NCI-H524 treated with DMSO at 0.1 percent for 48 hours (cell line): ENCODE data around the gene CPNE2.
"Not testable (repeated sequence)": the region's sequence is repeated elsewhere in the genome, so short reads cannot be mapped to it uniquely, and the experiment has no call there.

Experiments used
- DNase-seq: peaks from one replicate; lab custom pipeline; 2025; lab: John Stamatoyannopoulos, UW

The CPNE2 gene

DNA sequence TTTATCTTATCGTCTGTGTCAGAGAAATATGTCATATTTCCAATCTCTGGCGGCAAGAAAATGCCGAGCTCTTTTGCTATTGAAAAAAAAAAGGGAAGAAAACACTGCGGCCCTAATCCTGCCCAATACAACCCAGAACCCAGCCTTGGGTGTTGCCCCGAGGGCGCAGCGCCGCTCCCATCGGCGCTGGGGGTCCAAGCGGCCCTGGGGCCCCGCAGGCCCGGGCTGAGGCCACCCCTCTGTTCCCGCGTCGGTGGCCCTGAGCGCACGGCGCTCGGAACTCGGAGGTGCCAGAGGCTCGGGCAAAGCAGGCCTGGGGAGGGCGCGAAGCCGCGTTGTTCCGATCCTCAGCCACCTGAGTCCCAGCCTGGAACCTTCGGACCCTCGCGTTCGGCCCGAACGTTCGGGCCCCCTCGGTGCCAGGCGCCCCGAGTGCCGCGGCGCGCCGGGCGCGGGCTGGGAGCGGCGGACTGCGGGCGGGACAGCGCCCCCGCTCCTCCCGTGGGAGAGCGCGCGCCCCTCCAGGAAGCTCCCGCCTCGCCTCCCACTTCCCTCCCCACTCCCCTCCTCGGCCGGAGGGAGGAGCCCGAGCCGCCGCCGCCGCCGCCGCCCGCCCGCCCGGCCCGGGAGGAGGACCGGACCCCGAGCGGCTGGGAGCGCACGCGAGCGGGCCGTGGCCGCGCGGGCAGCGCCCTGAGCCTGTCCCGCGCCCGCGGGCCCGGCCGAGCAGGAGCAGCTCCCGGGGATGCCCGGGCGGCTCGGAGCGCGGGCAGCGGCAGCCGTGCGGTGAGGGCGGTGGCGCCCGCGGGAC lies at the start of gene CPNE2:
TSS of gene CPNE2 (plus strand) at position 609 of the 811 bp plus-strand sequence. CDS start 18,160 bp downstream, outside the sequence.
- no peak for DNase-seq

DNA sequence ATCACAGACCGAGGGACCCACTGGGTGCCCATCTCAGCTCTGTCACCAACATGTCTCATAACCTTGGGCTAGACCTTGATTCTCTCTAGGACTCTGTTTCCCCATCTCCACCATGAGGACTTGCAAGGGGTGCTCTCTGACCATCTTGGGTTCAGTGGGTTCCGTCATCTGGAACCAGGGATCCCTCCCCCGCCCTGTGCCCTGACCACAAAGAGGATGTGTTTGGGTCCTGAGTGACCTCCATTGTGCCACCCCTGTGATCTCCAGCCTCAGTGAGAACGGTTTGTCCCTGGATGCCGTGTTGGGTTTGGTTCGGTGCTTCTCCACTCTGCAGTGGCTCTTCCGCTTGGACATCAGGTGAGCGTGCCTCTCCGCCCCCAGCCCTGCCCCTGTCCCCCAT lies 49.1 kb upstream of the CPNE2 start:
- DNase-seq, result no peak

DNA sequence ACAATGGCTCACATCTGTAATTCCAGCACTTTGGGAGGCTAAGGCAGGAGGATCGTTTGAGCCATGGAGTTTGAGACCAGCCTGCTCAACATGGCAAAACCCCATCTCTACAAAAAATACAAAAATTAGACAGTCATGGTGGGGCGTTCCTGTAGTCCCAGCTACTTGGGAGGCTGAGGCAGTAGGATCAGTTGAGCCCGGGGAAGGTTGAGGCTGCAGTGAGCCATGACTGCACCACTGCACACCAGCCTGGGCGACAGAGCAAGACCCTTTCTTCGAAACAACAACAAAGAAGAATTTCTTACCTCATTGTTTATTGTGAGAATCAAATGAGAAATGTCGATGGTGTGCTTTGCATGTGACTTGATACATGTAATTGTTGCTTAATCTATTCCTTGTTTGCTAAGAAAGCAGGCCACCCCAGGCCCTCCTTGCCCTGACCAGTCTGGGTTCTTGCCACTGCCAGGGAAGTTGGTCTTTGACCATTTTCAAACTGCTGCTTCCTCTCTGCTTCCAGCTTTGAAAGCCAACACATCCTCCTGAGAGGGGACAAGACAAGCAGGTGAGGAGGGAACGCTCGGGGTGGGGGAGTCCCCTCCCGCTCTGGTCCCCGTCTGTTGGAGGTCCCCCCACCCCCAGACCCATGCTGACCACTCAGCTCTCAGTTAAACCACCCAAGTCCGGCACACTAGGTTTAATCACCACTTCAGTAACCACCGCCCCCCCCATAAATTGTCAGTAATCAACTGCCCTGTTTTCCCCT lies 47.3 kb upstream of the CPNE2 start:
- no peak for DNase-seq

DNA sequence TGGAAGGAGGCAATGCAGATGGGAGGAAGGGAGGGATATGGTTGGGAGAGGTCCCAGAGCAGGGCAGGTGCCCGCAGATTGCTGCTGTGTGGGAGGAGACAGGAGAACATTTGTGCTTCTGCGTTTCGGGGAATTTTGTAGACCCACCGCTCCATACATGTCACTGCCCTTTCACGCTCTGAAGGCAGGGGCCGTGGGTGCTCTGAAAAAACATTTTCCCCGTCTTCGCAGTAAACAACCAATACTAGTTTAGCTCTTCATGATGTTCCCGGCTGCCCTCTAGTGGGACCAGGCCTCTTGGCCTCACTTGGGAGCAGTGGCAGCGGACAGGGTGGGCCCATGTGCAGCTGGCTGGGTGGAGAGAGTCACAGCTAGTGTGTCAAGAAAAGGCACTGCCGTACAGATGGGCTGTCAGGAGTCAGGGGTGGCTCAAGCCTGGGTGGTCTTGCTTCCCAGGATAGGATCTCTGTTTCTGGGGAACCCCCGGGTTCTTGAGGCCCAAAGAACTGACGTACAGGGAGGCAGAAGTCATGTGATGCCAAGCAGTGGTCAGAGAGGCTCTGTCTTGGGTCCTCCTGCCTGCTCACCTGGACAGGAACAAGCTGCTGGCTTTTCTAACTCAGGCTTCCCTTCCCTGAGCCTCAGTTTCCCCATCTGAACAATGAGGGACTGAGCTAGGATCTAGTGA lies 46.5 kb upstream of the CPNE2 start:
- no peak for DNase-seq

DNA sequence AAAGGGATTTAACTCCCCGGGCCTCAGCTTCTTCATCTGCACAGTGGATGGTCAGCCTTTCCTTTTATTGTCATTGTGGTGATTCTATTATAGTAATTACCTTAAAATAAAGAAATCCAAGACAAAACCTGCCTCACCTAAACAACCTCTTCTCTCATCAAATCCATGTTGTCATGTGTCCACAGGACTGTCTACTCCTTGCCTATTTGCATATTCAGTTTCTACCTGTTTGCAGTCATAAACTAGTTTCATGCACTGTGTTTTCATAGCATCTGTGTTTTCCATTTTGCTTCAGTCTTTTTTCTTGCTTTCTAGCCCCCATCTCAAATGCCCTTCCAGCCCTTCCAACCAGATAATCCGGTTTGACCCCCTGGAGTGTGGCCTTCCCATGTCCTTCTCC lies 44.3 kb upstream of the CPNE2 start:
- DNase-seq, result no peak

DNA sequence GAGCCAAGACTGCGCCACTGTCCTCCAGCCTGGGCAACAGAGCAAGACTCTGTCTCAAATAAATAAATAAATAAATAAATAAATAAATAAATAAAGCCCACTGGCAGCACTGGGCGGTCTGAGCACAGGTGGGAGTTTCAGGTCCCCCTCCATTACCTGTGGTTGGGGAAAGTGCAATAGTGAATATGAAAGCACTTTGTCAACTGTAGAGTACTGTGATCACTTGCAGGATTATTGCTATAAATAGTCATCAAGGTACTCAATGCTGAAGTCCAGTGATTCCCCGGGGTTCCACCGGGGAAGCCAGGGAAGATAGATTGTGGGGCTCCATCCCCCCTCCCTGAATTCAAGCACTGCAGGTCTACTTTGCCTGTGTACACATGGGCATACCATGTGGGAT lies 42.7 kb upstream of the CPNE2 start:
- no peak for DNase-seq

DNA sequence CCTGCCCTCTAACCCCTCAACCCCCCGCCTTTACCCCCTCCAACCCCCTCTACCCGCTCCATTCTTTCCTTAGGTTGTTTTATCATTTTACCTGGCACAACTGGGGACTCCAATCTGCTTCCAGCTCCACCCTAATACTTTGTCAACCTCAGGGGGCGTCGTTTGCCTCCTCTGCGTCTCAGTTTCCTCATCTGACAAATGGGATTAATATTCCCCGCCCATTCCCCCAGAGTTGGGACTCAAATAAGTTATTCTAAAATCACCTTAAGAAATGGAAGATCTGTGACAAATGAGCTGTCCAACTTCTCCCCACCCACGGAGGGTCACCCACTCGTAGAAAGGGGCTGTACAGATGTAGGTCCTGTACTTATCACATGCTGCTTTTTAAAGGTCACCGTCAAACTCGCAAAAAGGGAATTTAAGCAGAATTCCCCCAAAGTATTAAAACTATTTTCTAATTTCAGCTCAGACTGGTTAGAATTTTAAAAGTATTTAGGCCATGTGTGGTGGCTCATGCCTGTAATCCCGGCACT lies 40.6 kb upstream of the CPNE2 start:
- no peak for DNase-seq

DNA sequence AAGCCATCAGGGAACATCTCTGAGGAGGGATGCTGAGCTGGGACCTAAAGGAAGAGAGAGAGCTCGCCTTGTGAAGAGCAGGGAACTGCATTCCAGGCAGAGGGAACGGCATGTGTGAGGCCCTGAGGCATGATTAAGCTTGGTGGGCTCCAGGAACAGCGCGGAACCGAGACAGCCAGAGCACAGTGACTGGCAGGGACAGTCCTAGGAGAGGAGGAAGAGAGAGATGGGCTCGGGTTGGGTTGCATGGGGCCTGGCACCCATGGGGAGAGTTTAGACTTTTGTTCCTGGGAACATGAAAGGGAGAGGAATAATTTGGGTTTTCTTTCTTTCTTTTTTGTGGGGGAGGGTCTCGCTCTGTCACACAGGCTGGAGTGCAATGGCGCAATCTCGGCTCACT lies 39.2 kb upstream of the CPNE2 start:
- DNase-seq, result no peak

DNA sequence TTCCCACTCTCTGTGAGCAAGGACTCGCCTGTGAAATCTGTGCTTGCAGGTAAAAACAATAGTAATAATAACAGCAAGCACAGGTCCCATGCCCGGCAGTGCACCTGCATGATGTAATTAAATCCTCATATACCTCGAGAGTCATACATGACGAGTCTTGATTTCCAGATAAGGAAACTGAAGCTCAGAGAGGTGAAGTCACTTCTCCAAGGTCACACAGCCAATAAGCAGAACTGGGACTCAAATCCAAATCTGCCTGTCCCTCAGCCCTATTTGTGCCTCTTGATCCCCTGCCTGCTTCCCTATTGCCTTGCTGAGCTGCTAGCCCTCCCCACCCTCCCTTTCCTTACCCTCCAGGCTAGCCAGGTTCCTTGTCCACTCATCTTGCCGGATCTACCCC lies 38.0 kb upstream of the CPNE2 start:
- DNase-seq, result no peak

DNA sequence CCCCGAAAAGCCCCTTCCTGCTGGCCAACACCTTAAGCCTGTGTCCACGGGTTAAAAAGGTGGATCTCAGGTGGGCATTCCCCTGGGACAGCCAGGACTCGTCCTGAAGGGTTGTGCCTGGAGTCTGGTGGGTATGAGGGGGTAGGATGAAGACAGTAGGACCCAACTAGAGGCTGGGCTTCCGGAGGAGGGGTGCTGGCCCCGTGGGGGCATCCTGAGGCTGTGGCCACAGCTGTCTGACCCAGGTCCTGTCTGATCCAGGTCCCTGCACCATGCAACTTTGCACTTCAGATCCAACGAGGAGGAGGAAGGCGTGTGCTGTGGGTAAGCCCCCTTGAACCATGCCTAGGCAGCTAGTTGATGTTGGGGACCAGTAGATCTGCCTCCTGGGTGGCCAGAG lies 37.6 kb upstream of the CPNE2 start:
- no peak for DNase-seq

DNA sequence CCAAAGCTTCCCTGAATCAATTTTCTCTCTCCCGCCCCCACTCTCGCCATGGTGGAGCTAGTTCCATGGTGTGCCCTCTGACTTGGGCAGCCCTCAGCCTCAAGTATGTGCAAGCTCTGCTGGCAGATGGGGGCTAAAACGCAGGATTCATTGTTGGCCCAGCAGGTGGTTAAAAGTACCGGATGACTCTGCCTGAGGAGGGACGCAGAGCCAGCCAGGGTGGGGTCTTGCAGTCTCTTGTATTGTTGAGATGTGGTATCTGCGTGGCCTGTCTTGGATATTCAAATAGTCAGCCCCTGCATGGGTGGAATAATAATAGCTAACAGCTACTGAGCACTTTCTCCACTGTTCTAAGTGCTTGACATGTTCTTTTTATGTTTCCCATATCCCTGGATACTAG lies 36.7 kb upstream of the CPNE2 start:
- no peak for DNase-seq

DNA sequence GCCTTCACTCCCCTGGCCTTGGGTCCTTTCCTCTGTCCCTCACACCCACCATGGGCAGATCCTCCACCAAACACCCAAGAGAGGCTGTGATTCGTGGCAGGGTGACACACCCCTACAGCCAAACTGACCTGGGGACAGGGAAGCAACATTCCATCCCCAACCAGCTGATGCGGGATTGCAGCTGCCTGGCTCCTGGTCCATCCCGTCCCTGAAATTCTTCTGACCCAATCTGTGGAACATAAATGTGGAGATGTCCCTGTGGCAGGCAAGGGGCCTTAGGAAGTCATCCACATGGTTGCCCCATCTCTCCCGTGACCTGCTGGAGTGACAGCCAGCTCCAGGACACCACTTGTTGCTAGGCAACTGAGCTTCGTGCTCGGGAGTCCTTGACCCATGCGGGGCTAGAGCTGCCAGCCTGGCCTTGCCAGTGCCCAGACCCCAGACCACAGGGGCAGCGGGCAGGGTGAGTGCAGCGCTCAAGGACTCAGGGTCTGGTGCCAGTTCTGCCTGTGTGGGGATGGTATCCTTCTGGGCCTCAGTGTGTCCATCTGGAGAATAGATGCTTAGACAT lies 34.0 kb upstream of the CPNE2 start:
- no peak for DNase-seq

DNA sequence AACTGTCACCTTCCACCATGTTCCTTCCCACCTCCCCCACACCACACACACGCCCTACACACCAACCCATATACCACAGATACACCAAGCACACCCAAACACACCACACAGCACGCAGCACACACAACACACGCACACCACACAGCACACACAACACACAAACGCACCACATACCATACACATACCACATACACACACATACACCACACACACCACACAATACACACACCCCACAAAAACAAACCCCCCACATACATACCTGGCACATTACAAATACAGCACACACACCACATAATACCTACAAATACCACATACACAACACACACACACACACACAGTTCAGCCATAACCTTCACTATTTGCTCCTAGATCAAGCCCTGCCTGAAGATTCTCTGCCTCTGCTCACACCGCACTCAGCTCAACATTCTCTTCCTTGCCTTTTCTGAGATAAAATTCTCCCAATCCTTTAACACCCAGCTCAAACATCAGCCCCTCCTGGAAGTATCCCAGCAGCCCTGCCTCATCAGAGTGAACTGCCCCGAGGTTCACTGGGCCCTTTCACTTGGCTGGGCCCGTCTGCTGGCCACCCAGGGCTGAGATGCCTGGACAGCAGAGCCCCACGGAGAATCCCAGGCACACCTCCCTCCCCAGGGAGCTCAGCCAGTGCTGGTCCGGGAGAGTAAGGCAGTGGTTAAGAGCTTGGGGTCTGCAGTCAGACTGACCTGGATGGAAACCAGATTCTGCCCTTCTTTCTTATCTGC lies 31.9 kb upstream of the CPNE2 start:
- no peak for DNase-seq

DNA sequence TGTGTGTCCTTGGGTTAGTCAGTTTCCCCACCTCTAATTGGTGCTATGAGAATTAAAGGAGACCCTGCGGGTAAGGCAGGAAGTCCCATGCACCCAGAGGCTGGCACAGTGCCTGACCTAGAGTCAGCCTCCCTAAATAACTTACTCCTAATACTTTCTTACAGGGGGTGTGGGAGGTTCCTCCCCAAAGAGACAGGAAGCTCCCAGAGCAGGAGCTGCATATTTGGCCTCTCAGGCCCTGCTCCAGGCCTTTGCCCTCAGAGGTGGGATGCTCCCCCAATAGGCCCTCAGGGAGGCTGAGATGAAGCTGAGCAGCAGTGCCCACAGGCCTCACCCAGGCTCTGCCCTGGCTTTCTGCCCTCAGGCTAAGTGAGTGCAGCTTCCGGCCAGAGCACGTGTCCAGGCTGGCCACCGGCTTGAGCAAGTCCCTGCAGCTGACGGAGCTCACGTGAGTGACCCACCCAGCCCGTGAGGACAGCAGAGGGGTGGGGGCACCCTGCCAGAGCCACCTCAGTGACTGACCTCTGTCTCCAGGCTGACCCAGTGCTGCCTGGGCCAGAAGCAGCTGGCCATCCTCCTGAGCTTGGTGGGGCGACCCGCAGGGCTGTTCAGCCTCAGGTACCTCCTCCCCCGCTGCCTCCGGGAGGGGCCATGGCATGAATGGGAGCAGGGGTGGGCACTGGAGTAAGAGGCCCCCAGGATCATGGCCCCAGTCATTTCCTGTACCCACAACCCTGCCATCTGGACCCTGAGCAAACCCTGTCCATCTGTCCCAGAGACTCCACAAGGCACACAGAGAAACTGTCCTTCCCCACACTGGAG lies 31.1 kb upstream of the CPNE2 start:
- peak; percentile 39 for DNase-seq

DNA sequence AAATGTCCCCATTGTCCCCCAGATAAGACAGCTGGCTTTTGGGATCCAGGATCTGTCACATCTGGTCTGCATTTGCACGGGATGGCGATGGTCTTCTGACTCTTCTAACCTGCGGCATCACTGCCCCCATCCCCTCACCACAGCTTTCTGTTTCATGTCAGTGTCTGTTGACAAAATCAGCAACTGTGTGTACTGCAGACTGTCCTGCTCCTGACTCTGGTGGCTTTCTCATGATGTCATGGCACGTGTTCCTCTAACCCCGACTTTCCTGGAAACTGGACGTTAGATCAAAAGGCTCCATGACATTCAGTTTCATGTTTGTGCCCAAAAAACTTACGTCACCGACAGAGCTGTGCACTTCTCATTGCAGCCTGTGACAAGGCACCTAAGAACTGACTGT lies 30.1 kb upstream of the CPNE2 start:
- DNase-seq, result no peak

DNA sequence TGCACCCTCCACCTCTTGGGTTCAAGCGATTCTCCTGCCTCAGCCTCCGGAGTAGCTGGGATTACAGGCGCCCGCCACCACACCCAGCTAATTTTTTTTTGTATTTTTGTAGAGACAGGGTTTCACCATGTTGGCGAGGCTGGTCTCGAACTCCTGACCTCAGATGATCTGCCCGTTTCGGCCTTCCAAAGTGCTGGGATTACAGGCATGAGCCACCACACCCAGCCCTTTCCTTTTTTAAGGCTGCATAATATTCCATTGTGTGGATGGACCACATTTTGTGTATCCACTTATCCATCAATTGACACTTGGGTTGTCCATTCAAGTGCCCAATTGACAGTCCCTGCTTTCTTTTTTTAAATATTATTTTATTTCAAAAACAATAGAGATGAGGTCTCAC lies 29.2 kb upstream of the CPNE2 start:
- DNase-seq, result not testable (repeated sequence)

DNA sequence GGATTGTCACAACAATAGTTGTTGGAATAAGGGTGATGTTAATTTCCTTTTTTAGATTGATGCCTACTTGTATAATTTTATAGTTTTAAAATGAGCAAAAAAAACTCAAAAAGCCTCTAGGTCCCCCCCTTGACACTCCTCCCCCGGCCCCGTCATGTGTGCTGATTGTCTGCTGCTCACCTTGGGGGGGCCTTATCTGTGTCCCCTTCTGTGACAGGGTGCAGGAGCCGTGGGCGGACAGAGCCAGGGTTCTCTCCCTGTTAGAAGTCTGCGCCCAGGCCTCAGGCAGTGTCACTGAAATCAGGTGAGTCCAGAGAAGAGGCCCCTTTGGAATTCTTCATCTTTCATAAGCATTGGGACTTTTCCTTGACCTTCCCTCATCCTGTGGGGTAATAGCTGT lies 27.4 kb upstream of the CPNE2 start:
- no peak for DNase-seq

DNA sequence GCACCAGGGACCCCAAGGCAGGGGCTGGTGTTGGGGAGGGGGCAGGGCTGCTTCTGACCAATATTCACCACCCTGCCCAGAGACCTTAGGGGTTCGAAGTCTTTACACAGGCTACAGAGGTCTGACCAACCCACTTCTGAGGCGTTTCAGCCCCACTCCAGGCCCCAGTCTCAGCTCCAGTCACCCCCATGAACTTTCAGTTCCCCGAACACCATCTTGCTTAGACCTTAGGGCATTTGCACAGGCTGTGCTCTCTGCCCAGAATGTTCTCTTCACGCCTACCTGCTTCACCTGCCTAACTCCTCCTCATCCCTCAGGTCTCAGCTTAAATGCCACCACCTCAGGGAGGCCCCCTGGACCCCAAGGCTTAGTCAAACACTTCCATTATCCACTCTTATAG lies 25.8 kb upstream of the CPNE2 start:
- no peak for DNase-seq

DNA sequence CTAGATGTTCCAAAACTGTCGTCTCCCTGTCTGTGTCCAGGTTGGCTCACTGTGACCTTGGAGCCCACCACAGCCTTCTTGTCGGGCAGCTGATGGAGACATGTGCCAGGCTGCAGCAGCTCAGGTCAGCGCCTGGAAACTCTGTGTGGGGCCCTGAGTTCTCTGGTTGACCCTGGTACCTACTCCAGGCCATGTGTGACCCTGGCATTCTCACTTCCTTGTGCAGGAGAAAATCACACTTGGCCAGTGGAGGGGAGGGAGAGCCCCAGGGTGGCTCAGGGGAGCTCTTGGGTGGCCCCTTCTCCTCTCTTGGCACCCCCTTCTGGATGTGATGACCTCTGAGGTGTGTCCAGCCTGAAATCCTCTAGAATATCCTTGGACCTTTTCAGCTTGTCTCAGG lies 25.0 kb upstream of the CPNE2 start:
- no peak for DNase-seq

DNA sequence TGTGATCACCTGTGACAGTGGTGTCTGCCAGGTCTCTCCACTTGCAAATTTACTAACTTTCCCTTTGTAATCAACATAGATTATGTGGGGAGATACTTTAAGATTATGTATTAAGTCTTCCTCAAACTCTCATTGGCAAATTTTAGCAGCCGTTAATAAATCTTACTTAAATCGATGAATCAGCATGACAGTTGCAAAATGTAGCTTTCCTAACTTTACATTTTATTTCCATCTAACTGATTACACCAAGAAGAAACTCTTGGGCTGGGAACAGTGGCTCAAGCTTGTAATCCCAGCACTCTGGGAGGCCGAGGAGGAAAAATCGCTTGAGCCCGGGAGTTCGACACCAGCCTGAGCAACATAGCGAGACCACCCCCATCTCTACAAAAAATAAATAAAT lies 23.3 kb upstream of the CPNE2 start:
- DNase-seq, result no peak
